ENCODE data around the gene ANXA8. TPM values are rescaled to one million over a fixed set of nuclear protein-coding genes. Genes with fewer than 3 reads are reported as not detected.

The ANXA8 gene
- total RNA-seq, 1 donor from 2014 or later, result not detected

Small RNA genes lying within 50 kb of the gene (small RNA-seq; reads per million reads assigned to genes)
- gene AL591684.3, result not detected
- not detected for gene RNA5SP312

Other genes starting within 250 kb of the ANXA8 start
- 6.5 TPM for gene GDF10, start 183.9 kb downstream of the ANXA8 start, total RNA-seq
- gene GDF2, start 161.7 kb downstream of the ANXA8 start, total RNA-seq, result not detected
- gene RBP3, start 135.8 kb downstream of the ANXA8 start, total RNA-seq, result not detected
- 0.41 TPM for gene ZNF488, start 99.8 kb downstream of the ANXA8 start, total RNA-seq
- gene FAM25G, start 7.6 kb upstream of the ANXA8 start, total RNA-seq, result not detected
- 1.2 TPM for gene AGAP9, start 39.5 kb upstream of the ANXA8 start, total RNA-seq

All from frontal cortex (tissue), 1 donor.